ENCODE data around the gene NABP1.

The NABP1 gene

GRCh38 chr2:191686066-191686465, 8.1 kb downstream of the NABP1 start:
- no peak for DNase-seq

DNA sequence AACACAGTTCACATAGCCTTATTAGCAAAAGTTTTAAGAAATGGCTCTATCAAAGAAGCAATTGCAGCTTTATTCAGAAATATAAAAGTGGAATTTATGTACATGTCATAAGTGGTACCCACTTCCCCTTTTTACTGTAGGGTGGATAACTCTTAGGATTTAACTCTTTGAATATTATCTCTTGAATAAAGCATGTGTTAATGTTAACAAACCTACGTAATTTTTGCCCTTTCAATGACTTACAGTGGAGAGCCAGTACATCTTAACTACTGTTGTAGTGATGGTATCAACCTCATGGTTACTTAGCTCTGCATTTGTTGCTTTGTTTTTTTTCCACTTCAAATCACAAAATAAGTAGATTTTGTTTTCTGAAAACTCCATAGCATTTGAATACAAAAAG, 8.8 kb downstream of the NABP1 start:
- DNase-seq = no peak

DNA sequence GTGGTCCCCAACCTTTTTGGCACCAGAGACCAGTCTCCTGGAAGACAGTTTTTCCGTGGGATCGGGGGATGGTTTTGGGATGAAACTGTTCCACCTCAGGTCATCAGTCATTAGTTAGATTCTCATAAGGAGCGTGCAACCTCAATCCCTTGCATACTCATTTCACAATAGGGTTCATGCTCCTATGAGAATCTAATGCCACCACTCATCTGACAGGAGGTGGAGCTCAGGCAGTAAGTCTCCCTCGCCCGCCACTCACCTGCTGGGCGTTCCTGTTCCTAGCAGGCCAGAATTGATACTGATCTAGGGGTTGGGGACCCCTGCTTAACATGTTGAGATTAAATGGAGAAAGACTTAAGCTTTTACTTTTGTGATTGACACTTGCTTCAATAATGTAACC, 9.9 kb downstream of the NABP1 start:
- no peak for DNase-seq

GRCh38 chr2:191688934-191689695, 11.2 kb downstream of the NABP1 start:
- no peak for DNase-seq

DNA sequence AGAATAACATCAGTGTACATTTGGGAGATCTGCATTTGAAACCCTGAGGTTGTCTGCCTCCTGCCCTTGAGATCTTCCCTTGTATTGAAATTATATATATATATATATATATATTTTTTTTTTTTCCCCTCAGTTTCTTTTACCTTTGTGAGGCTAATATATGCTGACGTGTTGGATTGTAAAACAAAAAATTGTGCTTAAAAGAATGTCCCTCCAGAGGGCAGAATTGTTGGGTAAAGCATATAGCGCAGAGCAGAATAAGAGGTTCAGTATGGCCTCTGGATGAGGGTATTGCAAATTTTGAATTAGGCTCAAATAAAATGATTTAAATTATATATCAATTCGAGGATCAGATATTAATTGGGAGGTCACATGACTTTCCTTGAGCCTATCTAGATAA, 12.4 kb downstream of the NABP1 start:
- DNase-seq = no peak

- DNase-seq = peak; percentile 65
Observed at GRCh38 chr2:191691016-191691735, 13.2 kb downstream of the NABP1 start.

- DNase-seq = no peak
Observed at GRCh38 chr2:191691898-191692297, 14.0 kb downstream of the NABP1 start.

DNA sequence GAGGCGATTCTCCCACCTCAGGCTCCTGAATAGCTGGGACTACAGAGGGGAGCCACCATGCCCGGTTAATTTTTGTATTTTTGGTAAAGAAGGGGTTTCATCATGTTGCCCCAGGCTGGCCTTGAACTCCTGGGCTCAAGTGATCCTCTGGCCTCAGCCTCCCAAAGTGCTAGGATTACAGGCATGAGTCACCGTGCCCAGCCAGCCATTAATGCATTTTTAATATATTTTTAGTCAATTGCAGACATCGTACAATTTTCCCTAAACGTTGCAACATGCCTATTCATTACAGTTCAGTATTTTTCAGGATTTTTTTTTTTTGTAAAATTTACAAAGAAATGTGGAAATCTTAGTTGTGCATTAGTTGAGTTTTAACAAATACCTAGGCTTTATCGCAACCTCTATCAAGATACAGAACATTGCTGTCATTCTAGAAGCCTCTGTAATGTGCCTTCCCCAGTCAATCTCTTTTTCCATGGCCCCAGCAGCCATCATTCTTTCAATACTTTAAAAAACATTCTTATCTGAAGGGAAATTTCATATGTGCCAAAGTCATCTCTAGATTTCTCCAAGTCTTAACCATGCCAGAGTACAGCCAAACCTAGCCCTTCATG, 14.7 kb downstream of the NABP1 start:
- no peak for DNase-seq

DNA sequence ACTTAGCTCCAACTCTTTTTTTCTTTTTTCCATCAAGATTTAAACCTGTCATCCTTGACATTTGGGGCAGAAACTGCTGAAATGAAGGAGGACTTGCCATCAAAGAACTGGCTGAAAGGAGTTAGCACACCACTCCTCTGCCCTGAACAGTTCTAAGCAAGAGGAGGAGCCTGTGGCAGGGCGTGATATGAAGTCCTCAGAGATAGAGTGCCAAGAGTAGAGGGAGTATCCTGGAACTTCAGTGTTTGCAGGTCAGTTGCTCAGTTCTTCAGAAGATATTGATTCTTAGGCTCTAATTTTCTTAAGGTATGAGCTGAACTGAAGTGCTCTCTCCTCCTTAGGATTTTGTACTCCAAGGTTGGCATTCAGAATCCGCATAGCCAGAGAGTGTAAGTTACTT, 15.2 kb downstream of the NABP1 start:
- DNase-seq = no peak

DNA sequence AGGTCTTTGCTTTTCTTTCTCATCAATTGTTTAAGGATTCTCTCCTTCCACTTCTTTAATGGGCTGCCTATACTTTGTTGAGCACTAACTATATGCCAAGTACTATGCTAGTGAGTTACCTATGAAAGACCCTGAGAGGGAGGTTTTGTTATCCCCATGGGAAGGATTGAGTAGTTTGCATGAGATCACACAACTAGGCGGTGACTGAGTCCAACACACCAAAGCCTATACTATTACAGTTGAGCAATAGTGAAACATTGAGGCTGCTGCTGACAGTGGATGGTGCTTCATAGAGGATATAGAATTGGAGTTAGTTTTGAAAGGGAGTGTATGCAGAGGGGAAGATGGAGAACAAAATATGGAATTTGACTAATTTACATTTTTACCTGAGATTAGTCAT, 15.8 kb downstream of the NABP1 start:
- no peak for DNase-seq

- DNase-seq = no peak
Observed at GRCh38 chr2:191696001-191696400, 18.1 kb downstream of the NABP1 start.

GRCh38 chr2:191696966-191697365, 19.0 kb downstream of the NABP1 start:
- DNase-seq = no peak

- no peak for DNase-seq
Observed at GRCh38 chr2:191697870-191698269, 19.9 kb downstream of the NABP1 start.

DNA sequence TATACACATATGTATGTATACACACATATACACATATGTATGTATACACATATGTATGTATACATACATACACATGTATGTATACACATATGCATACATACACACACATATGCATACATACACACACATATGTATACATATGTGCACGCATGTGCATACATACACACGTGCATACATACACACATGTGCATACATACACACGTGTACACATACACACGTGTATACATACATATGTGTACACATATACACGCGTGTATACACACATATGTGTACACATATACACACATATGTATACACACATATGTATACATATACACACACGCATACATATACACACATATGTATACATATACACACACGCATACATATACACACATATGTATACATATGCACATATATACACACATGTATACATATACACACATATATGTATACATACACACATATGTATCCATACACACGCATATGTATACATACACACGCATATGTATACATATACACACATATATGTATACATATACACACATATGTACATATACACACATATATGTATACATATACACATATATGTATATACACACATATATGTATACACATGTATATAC, 21.5 kb downstream of the NABP1 start:
- no peak for DNase-seq

DNA sequence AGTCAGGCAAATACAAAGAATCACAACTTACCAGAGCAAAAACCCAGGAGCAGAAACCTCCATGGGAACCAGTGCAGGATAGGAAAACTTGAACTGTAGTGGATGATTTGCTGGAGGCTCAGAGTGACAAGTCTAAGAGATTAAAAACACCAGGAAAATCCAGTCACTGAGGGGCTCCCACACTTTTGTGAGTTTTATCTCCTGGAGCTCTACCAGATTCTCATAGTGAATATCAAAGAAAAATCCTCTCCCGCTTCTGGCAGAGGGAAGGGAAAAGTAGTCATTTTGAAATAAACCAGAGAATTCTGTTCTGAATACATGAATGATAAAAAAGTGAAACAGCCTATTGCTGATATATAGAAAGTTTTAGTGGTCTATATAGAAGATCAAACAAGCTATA, 23.1 kb downstream of the NABP1 start:
- DNase-seq = no peak

- no peak for DNase-seq
Observed at GRCh38 chr2:191701696-191702095, 23.8 kb downstream of the NABP1 start.

GRCh38 chr2:191703079-191703725, 25.3 kb downstream of the NABP1 start:
- no peak for DNase-seq

DNA sequence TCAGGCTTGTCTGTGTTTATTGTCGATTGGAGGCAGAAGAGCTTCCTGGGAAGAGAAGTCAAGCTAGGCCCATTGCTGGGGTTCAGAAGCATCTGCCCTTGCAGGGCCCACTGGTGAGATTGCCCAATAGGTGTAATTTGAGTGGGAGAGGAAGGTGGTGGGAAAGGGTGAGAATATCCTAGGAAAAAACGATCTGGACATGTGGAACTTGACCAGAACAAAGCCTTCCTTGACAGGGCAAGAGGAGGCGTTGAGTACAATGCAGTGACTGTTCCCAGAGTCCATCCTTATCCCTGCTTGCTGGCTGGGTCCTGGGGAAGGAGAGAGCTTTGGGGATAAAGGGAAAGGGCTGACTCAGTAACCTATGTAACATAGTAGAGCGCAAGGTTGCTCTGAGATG, 27.1 kb downstream of the NABP1 start:
- no peak for DNase-seq

DNA sequence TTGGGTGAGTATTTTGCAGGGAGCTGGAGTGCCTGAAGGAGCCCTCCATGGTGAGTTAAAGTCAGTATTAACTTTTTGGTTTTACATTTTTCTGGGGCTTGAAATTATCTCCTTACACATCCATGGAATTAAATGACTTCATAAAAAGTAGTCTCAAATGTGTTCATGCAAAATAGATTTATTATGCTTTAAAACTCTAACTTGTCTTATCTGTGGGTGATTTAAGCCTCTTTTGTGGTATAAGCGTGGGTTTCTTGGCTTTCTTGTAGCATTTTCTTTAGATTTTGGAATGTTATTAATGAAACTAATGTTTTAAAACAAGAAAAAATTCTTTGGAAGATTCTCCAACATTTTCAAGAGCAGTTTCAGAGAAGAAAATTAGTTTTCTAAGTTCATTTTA, 27.8 kb downstream of the NABP1 start:
- DNase-seq = no peak

DNA sequence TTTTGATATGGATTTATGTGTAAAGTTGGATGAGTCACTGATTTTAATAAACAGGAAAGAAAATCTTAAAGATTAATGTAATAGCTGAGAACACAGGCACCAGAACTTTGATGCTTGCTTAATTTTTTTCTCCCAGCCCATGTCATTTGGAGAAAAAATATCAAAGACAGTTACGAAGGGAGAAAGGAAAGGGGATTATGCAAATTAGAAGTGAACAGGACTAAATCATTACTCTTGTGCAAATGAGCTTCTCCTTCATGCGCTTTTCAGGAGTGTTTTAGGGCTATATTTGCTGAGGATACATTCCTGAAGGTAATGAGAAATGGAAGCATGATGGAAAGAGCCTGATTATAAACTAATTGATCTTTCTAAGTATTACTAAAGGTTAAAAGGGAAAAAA, 28.9 kb downstream of the NABP1 start:
- no peak for DNase-seq

GRCh38 chr2:191707542-191707941, 29.6 kb downstream of the NABP1 start:
- DNase-seq = no peak

DNA sequence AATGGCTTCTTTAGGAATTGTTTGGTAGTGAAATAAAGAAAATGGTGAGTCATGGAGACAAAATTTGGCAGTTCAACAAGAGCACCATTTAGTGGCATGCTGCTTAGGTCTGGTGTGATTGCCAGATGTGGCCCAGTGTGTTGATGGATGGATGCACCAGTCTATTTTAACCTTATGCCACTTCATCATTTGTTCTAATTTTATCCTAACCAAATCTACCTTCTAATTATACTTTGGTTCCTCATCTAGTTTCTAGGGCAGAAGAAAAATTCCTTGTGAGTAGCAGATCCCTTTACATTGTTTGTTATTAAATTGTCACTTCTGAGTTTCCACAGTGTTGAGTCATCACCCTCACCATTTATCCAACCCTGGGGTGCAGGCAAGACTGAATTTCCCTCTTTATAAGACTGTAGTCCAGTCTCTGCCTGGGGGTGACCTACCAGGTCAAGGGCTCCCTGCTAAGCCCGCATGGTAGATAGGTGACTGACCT, 32.5 kb downstream of the NABP1 start:
- no peak for DNase-seq

GRCh38 chr2:191711621-191712020, 33.7 kb downstream of the NABP1 start:
- DNase-seq = no peak
